ENCODE data around the gene FER. TPM values are rescaled to one million over a fixed set of nuclear protein-coding genes. Genes with fewer than 3 reads are reported as not detected.

Gene FER
- polyA plus RNA-seq, 1 donor from 2014 or later = 8.5 TPM

DNA sequence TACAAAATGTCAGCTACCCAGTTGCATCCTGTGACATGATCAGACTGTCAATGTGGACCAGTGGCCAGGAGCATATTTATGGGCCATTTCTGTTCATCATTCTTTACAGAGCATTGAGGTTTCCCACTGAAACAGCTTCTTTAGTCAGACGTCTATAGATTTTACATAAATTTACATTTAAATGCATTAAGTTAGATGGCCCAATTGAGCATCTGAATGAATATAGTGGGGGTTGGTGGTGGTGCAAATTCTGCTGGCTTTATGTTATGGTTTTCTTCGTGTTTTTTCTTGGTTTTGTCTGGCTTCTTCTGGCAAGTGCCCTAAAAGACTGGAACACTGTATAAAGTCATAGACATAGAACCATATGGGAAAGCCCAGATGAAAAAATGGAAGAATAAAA, 448.0 kb downstream of the FER start:
- no peak overlapping the region for H2AFZ ChIP-seq (ENCODE audit: low read depth, low read length)
- H3K79me2 ChIP-seq (replicated peaks; ENCODE audit: insufficient read depth, low read length) = no peaks in the 10 kb centered on the region
- H3K36me3 ChIP-seq (ENCODE audit: insufficient read depth, low read length) = no peaks in the 10 kb centered on the region
- H3K27ac ChIP-seq (ENCODE audit: low read length) = no peak overlapping the region
- no peak overlapping the region for H3K9ac ChIP-seq (ENCODE audit: low read length)
- no peaks in the 10 kb centered on the region for H3K27me3 ChIP-seq (ENCODE audit: insufficient read depth, low read depth, low read length)
- no peaks in the 10 kb centered on the region for H3K9me2 ChIP-seq (ENCODE audit: insufficient read depth, low read length)
- H4K20me1 ChIP-seq (ENCODE audit: insufficient read depth) = no peaks in the 10 kb centered on the region
- no peaks in the 10 kb centered on the region for H3K9me3 ChIP-seq (ENCODE audit: low read length)
- no peak overlapping the region for H3K4me3 ChIP-seq (ENCODE audit: low read length)
- no peaks in the 10 kb centered on the region for H3F3A ChIP-seq (ENCODE audit: insufficient read depth, low read length, poor library complexity, severe bottlenecking)
- H3K4me2 ChIP-seq (ENCODE audit: low read length) = no peak overlapping the region
- TF ChIP-seq TAF1 (IDR thresholded peaks at IDR 0.05; ENCODE audit: low read depth) (no peak), EP300 (conservative IDR thresholded peaks at IDR 0.05; ENCODE audit: poor library complexity, severe bottlenecking) (no peak), SMC3 (conservative IDR thresholded peaks at IDR 0.05; ENCODE audit: poor library complexity) (no peak), RAD21 (conservative IDR thresholded peaks at IDR 0.05) (no peak), EZH2 (IDR thresholded peaks at IDR 0.05; ENCODE audit: borderline replicate concordance, insufficient read depth, low read length, poor library complexity, severe bottlenecking) (no peak), POLR2AphosphoS5 (IDR thresholded peaks at IDR 0.05) (no peak), MXI1 (conservative IDR thresholded peaks at IDR 0.05; ENCODE audit: poor library complexity, severe bottlenecking) (no peak)
- TF ChIP-seq, protein P1, sequence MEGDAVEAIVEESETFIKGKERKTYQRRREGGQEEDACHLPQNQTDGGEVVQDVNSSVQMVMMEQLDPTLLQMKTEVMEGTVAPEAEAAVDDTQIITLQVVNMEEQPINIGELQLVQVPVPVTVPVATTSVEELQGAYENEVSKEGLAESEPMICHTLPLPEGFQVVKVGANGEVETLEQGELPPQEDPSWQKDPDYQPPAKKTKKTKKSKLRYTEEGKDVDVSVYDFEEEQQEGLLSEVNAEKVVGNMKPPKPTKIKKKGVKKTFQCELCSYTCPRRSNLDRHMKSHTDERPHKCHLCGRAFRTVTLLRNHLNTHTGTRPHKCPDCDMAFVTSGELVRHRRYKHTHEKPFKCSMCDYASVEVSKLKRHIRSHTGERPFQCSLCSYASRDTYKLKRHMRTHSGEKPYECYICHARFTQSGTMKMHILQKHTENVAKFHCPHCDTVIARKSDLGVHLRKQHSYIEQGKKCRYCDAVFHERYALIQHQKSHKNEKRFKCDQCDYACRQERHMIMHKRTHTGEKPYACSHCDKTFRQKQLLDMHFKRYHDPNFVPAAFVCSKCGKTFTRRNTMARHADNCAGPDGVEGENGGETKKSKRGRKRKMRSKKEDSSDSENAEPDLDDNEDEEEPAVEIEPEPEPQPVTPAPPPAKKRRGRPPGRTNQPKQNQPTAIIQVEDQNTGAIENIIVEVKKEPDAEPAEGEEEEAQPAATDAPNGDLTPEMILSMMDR (IDR thresholded peaks at IDR 0.05; ENCODE audit: poor library complexity, severe bottlenecking) = no peak
- TF ChIP-seq, protein P2, sequence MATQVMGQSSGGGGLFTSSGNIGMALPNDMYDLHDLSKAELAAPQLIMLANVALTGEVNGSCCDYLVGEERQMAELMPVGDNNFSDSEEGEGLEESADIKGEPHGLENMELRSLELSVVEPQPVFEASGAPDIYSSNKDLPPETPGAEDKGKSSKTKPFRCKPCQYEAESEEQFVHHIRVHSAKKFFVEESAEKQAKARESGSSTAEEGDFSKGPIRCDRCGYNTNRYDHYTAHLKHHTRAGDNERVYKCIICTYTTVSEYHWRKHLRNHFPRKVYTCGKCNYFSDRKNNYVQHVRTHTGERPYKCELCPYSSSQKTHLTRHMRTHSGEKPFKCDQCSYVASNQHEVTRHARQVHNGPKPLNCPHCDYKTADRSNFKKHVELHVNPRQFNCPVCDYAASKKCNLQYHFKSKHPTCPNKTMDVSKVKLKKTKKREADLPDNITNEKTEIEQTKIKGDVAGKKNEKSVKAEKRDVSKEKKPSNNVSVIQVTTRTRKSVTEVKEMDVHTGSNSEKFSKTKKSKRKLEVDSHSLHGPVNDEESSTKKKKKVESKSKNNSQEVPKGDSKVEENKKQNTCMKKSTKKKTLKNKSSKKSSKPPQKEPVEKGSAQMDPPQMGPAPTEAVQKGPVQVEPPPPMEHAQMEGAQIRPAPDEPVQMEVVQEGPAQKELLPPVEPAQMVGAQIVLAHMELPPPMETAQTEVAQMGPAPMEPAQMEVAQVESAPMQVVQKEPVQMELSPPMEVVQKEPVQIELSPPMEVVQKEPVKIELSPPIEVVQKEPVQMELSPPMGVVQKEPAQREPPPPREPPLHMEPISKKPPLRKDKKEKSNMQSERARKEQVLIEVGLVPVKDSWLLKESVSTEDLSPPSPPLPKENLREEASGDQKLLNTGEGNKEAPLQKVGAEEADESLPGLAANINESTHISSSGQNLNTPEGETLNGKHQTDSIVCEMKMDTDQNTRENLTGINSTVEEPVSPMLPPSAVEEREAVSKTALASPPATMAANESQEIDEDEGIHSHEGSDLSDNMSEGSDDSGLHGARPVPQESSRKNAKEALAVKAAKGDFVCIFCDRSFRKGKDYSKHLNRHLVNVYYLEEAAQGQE (IDR thresholded peaks at IDR 0.05; ENCODE audit: borderline replicate concordance) = no peak

DNA sequence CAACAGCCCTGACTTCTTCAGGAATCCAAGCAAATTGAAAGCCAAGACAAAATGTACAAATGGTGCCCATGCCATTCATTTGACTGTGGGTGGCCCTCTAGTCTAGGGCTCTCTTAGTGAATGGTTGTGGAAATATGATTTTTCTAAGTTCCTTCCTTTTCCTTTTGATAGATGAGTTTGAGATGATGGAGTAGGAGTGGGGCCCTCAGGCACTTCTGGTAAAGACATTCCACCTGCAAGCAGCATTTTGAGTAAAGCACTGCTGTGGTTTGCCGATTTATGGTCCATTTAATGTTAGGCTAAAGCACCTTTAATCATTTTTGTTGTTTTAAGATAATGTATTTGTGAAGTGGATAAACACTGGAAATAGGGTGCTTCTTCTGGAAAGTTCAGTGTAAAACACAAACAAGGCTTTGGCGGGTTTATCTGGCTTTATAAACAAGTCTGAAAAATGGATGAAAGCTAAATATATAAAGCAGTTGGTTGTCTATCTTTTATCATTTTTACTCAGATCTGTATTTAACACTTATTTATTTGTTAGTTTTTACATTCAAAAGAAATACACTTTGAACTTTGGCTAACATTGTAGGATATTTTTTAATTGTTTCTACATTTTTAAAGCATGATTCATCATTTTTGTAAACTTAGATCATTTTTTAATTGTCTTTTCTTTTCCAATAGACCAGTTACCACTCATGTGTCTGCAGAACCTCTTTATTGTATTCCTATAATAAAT, 448.6 kb downstream of the FER start:
- Histone ChIP-seq H3K27ac (ENCODE audit: low read length) (no peak overlapping the region), H3K27me3 (ENCODE audit: insufficient read depth, low read depth, low read length) (no peaks in the 10 kb centered on the region), H3K4me3 (ENCODE audit: low read length) (no peak overlapping the region), H3F3A (ENCODE audit: insufficient read depth, low read length, poor library complexity, severe bottlenecking) (no peaks in the 10 kb centered on the region), H3K36me3 (ENCODE audit: insufficient read depth, low read length) (no peaks in the 10 kb centered on the region), H3K79me2 (replicated peaks; ENCODE audit: insufficient read depth, low read length) (no peaks in the 10 kb centered on the region), H3K9me2 (ENCODE audit: insufficient read depth, low read length) (no peaks in the 10 kb centered on the region), H3K9me3 (ENCODE audit: low read length) (no peaks in the 10 kb centered on the region), H3K4me2 (ENCODE audit: low read length) (no peak overlapping the region), H4K20me1 (ENCODE audit: insufficient read depth) (no peaks in the 10 kb centered on the region), H3K9ac (ENCODE audit: low read length) (no peak overlapping the region), H2AFZ (ENCODE audit: low read depth, low read length) (no peak overlapping the region)
- TF ChIP-seq SMC3 (conservative IDR thresholded peaks at IDR 0.05; ENCODE audit: poor library complexity) = no peak
- no peak for TF ChIP-seq TAF1 (IDR thresholded peaks at IDR 0.05; ENCODE audit: low read depth)
- TF ChIP-seq, protein P1 (IDR thresholded peaks at IDR 0.05; ENCODE audit: poor library complexity, severe bottlenecking) = no peak
- no peak for TF ChIP-seq RAD21 (conservative IDR thresholded peaks at IDR 0.05)
- TF ChIP-seq POLR2AphosphoS5 (IDR thresholded peaks at IDR 0.05) = no peak
- TF ChIP-seq, protein P2 (IDR thresholded peaks at IDR 0.05; ENCODE audit: borderline replicate concordance) = no peak
- no peak for TF ChIP-seq MXI1 (conservative IDR thresholded peaks at IDR 0.05; ENCODE audit: poor library complexity, severe bottlenecking)
- no peak for TF ChIP-seq EP300 (conservative IDR thresholded peaks at IDR 0.05; ENCODE audit: poor library complexity, severe bottlenecking)
- no peak for TF ChIP-seq EZH2 (IDR thresholded peaks at IDR 0.05; ENCODE audit: borderline replicate concordance, insufficient read depth, low read length, poor library complexity, severe bottlenecking)
